Measurements from ENCODE around the gene ZNF316.
"Not testable (repeated sequence)": the region's sequence is repeated elsewhere in the genome, so short reads cannot be mapped to it uniquely, and the experiment has no call there.

ZNF316 gene

GRCh38 chr7:6648066-6648814, 11.1 kb downstream of the ZNF316 start:
- no peak for DNase-seq

- DNase-seq = no peak
These were observed 11.6 kb downstream of the ZNF316 start for GRCh38 chr7:6648815-6649104.

GRCh38 chr7:6649241-6649961, 12.3 kb downstream of the ZNF316 start:
- DNase-seq = no peak

- DNase-seq = no peak
These were observed 13.0 kb downstream of the ZNF316 start for GRCh38 chr7:6650086-6650485.

- no peak for DNase-seq
These were observed 13.4 kb downstream of the ZNF316 start for GRCh38 chr7:6650521-6651011.

- DNase-seq = no peak
These were observed 14.8 kb downstream of the ZNF316 start for GRCh38 chr7:6651851-6652445.

- no peak for DNase-seq
These were observed 15.4 kb downstream of the ZNF316 start for GRCh38 chr7:6652446-6653011.

- DNase-seq = no peak
These were observed 16.2 kb downstream of the ZNF316 start for GRCh38 chr7:6653071-6654003.

- no peak for DNase-seq
These were observed 17.2 kb downstream of the ZNF316 start for GRCh38 chr7:6654113-6654841.

- no peak for DNase-seq
These were observed 17.9 kb downstream of the ZNF316 start for GRCh38 chr7:6654842-6655610.

GRCh38 chr7:6655636-6656385, 18.7 kb downstream of the ZNF316 start:
- no peak for DNase-seq

GRCh38 chr7:6656413-6656812, 19.3 kb downstream of the ZNF316 start:
- no peak for DNase-seq

- DNase-seq = no peak
These were observed 21.7 kb downstream of the ZNF316 start for GRCh38 chr7:6658618-6659345.

GRCh38 chr7:6670851-6671250, 33.7 kb downstream of the ZNF316 start:
- DNase-seq = not testable (repeated sequence)

GRCh38 chr7:6675807-6676405, 38.8 kb downstream of the ZNF316 start:
- DNase-seq = no peak

GRCh38 chr7:6680146-6680545, 43.0 kb downstream of the ZNF316 start:
- DNase-seq = no peak

- no peak for DNase-seq
These were observed 54.0 kb downstream of the ZNF316 start for GRCh38 chr7:6691103-6691502.

GRCh38 chr7:6691609-6692106, 54.5 kb downstream of the ZNF316 start:
- DNase-seq = no peak

- no peak for DNase-seq
These were observed 63.7 kb downstream of the ZNF316 start for GRCh38 chr7:6700793-6701192.
